ENCODE measurements around the gene CSNK1G2.

GRCh38 chr19:1979017-1979416 is 38.0 kb downstream of the CSNK1G2 start:
- TF ChIP-seq CTCF (IDR thresholded peaks at IDR 0.05) (no peak), POLR2AphosphoS5 (IDR thresholded peaks at IDR 0.05; ENCODE audit: insufficient read depth in 1 of 2, low read depth in 1 of 2) (no peak)

Data from vagina (tissue), 2 donors.